Jurkat, Clone E6-1 (cell line): ENCODE measurements around the gene EZH2.

Source experiments
- DNase-seq: peaks from one replicate; pipeline ENCODE4 v3.0.0-alpha.2; 2011; ENCODE audit warnings: low read depth, low spot score
- H3K4me3 ChIP-seq: 2 replicates; pipeline ENCODE4 v1.5.1; 2011; ENCODE audit warnings: mild to moderate bottlenecking, low read length, control low read depth, moderate library complexity

The EZH2 gene

GRCh38 chr7:148821422-148821821 is 62.7 kb downstream of the EZH2 start:
- no peak overlapping the region for H3K4me3 ChIP-seq
- DNase-seq = no peak

- no peak for DNase-seq
- H3K4me3 ChIP-seq = no peak overlapping the region
Observed at GRCh38 chr7:148819697-148820360, 64.3 kb downstream of the EZH2 start.

- no peak overlapping the region for H3K4me3 ChIP-seq
- no peak for DNase-seq
Observed at GRCh38 chr7:148815612-148816011, 68.5 kb downstream of the EZH2 start.

GRCh38 chr7:148814922-148815559 is 69.0 kb downstream of the EZH2 start:
- no peak for DNase-seq
- H3K4me3 ChIP-seq = no peak overlapping the region

- DNase-seq = no peak
- H3K4me3 ChIP-seq = no peak overlapping the region
Observed at GRCh38 chr7:148813890-148814289, 70.2 kb downstream of the EZH2 start.

- H3K4me3 ChIP-seq = no peak overlapping the region
Observed at GRCh38 chr7:148811892-148812291, 72.2 kb downstream of the EZH2 start.

GRCh38 chr7:148809856-148810255 is 74.2 kb downstream of the EZH2 start:
- no peak overlapping the region for H3K4me3 ChIP-seq
- no peak for DNase-seq

More at GRCh38 chr7:148811892-148812291, 72.2 kb downstream of the EZH2 start:
- no peak for DNase-seq

GRCh38 chr7:148807436-148807835 is 76.7 kb downstream of the EZH2 start:
- no peak for DNase-seq
- H3K4me3 ChIP-seq = no peak overlapping the region

GRCh38 chr7:148806187-148806586 is 77.9 kb downstream of the EZH2 start:
- no peak for DNase-seq
- no peak overlapping the region for H3K4me3 ChIP-seq

GRCh38 chr7:148804343-148805235 is 79.5 kb downstream of the EZH2 start:
- H3K4me3 ChIP-seq = no peak overlapping the region
- DNase-seq = no peak

GRCh38 chr7:148803094-148803493 is 81.0 kb downstream of the EZH2 start:
- no peak for DNase-seq
- H3K4me3 ChIP-seq = no peak overlapping the region

GRCh38 chr7:148802101-148802493 is 82.0 kb downstream of the EZH2 start:
- H3K4me3 ChIP-seq = no peak overlapping the region
- no peak for DNase-seq

- no peak for DNase-seq
- H3K4me3 ChIP-seq = no peak overlapping the region
Observed at GRCh38 chr7:148800677-148801076, 83.4 kb downstream of the EZH2 start.

GRCh38 chr7:148799893-148800555 is 84.1 kb downstream of the EZH2 start:
- no peak overlapping the region for H3K4me3 ChIP-seq
- DNase-seq = no peak

- H3K4me3 ChIP-seq = no peak overlapping the region
- no peak for DNase-seq
Observed at GRCh38 chr7:148796841-148797240, 87.2 kb downstream of the EZH2 start.

GRCh38 chr7:148794476-148794875 is 89.6 kb downstream of the EZH2 start:
- DNase-seq = no peak
- no peak overlapping the region for H3K4me3 ChIP-seq

- no peak for DNase-seq
Observed at GRCh38 chr7:148793590-148793989, 90.5 kb downstream of the EZH2 start.

GRCh38 chr7:148791546-148791945 is 92.5 kb downstream of the EZH2 start:
- no peak for DNase-seq
- no peak overlapping the region for H3K4me3 ChIP-seq

More at GRCh38 chr7:148793590-148793989, 90.5 kb downstream of the EZH2 start:
- H3K4me3 ChIP-seq = no peak overlapping the region

- no peak overlapping the region for H3K4me3 ChIP-seq
- no peak for DNase-seq
Observed at GRCh38 chr7:148790850-148791249, 93.2 kb downstream of the EZH2 start.
